ENCODE measurements around the gene RRAD. TPM values are rescaled to one million over a fixed set of nuclear protein-coding genes. Genes with fewer than 3 reads are reported as not detected.
A peak's percentile ranks its signal among the peaks of the same experiment; 100 is the strongest.

RRAD gene
- polyA plus RNA-seq, 2 donors: 93.6 to 125 TPM

DNA sequence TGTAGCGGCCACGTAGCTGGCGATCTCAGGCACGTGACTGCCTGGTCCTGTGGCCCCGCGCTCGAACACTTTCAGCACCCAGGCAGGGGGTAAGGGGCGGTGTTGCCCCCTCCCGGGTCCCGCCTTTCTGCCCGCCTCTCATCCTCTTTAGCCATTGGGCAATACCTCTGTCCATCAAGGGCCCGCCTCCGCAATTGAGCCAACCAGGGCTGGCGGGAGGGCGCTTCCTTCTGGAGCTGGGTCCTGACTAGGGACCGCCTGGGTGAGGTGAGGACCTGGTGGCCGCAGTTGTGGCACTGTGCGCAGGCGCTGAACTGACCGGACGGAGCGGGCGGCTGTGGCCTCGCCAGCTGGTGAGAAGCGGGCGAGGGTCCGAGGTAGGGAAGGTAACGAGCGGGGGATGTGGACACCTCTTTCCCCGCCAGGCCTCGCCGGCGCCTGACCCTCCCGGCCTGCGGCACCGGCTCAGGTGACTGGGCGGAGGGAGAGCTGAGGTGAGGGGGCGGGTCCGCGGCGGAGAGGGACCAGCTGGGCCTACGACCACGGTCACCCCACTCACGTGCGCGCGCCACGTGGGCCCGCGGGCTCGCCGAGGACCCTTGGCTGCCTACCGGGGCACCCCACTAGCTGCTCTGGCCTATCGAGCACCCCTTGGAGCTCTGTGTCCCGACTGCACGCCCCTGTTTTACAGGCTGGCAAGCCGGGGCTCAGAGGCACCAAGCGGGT is 44.9 kb downstream of the RRAD start, which contains the start of gene PDP2:
Gene PDP2, plus strand, starts transcription at position 228 of the 726 bp plus-strand sequence. CDS start 3,770 bp downstream, outside the sequence.
- Histone ChIP-seq H3K4me3 (ENCODE audit: low read depth in 1 of 2, low read length in 2 of 2) (peak within 1 kb of the TSS; percentile 77 to 86), H3K9me3 (ENCODE audit: control insufficient read depth in 2 of 2, insufficient read depth in 1 of 2, low read depth in 1 of 2, low read length in 1 of 2) (no peaks in the 10 kb centered on the region), H3K27ac (ENCODE audit: low read depth in 2 of 2, low read length in 1 of 2) (peak within 1 kb of the TSS in 1 of 2 donors; percentile 34), H3K27me3 (ENCODE audit: control insufficient read depth in 1 of 2, insufficient read depth in 2 of 2, low read length in 2 of 2) (no peaks in the 10 kb centered on the region), H3K36me3 (ENCODE audit: control insufficient read depth in 2 of 2, insufficient read depth in 2 of 2, low read length in 1 of 2) (peaks cover 9 to 13% of the 10 kb centered on the region in 2 donors), H3K4me1 (ENCODE audit: control insufficient read depth in 2 of 2, insufficient read depth in 2 of 2, low read length in 1 of 2) (peaks cover 0 to 3% of the 10 kb centered on the region in 2 donors)
- 0% methylated on average over 54 to 58 of the region's 58 CpGs for WGBS, 2 donors

DNA sequence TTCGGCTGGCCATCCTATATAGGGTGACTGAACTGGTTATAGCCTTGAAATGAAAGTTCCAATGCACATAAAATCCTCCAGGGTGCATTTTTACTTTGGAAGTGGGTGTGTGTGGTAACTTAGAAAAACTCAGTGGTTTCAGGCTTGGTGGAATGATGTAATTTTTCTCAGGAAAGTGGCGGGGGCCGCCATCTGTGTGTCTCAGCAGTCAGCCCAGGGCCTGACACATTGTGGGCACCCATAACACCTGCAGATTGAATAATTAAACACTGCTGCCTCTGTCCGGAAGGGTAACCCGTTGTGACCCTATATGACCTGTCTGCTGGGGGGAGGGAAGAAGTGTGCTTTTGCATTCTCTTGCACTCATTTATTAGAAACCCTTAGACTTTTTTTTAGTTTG is 47.3 kb downstream of the RRAD start:
- H3K4me3 ChIP-seq (ENCODE audit: low read depth in 1 of 2, low read length in 2 of 2): no peak overlapping the region
- WGBS, 2 donors: 42 to 59% methylated on average over 5 of the region's 5 CpGs
- H3K27ac ChIP-seq (ENCODE audit: low read depth in 2 of 2, low read length in 1 of 2): no peak overlapping the region
- no peaks in the 10 kb centered on the region for H3K27me3 ChIP-seq (ENCODE audit: control insufficient read depth in 1 of 2, insufficient read depth in 2 of 2, low read length in 2 of 2)
- H3K9me3 ChIP-seq (ENCODE audit: control insufficient read depth in 2 of 2, insufficient read depth in 1 of 2, low read depth in 1 of 2, low read length in 1 of 2): no peaks in the 10 kb centered on the region
- peaks cover 0 to 3% of the 10 kb centered on the region in 2 donors for H3K4me1 ChIP-seq (ENCODE audit: control insufficient read depth in 2 of 2, insufficient read depth in 2 of 2, low read length in 1 of 2)
- no peaks in the 10 kb centered on the region for H3K36me3 ChIP-seq (ENCODE audit: control insufficient read depth in 2 of 2, insufficient read depth in 2 of 2, low read length in 1 of 2)

DNA sequence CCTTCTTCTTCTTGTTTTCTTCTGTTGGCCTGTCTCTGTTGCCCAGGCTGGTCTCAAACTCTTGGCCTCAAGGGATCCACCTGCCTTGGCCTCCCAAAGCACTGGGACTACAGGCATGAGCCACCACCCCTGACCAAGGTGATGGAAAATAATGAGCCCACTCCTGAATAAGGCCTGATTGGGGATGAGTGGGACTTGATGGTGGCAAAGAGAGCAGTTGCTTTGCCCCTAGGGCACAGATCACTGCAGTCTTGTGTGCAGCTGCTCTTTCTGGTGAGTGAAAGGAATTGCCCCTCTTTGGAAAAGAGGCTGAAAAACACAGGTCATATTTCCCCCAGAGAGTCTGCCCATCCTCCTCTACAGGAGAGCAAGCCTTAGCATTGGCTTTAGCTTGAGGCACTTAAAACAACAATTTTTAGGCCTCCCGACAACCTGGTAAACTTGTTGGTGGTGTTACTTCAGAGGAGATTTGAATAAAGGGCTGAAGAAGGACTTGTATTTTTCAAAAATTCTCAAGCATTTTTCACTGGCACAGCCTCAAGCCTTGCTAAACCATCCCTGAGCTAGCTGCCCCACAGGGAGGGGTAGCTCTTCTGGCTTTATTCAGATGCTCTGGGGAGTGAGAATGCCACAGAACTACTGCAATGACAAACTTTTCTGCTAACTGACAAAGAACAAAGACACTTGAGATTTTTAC is 51.1 kb downstream of the RRAD start:
- H3K27ac ChIP-seq (ENCODE audit: low read depth in 2 of 2, low read length in 1 of 2): peak overlapping the region in 1 of 2 donors; percentile 36
- H3K9me3 ChIP-seq (ENCODE audit: control insufficient read depth in 2 of 2, insufficient read depth in 1 of 2, low read depth in 1 of 2, low read length in 1 of 2): no peaks in the 10 kb centered on the region
- no peak overlapping the region for H3K4me3 ChIP-seq (ENCODE audit: low read depth in 1 of 2, low read length in 2 of 2)
- H3K4me1 ChIP-seq (ENCODE audit: control insufficient read depth in 2 of 2, insufficient read depth in 2 of 2, low read length in 1 of 2): peaks cover 0 to 3% of the 10 kb centered on the region in 2 donors
- 49 to 50% methylated on average over 1 of the region's 1 CpG for WGBS, 2 donors
- no peaks in the 10 kb centered on the region for H3K36me3 ChIP-seq (ENCODE audit: control insufficient read depth in 2 of 2, insufficient read depth in 2 of 2, low read length in 1 of 2)
- no peaks in the 10 kb centered on the region for H3K27me3 ChIP-seq (ENCODE audit: control insufficient read depth in 1 of 2, insufficient read depth in 2 of 2, low read length in 2 of 2)

DNA sequence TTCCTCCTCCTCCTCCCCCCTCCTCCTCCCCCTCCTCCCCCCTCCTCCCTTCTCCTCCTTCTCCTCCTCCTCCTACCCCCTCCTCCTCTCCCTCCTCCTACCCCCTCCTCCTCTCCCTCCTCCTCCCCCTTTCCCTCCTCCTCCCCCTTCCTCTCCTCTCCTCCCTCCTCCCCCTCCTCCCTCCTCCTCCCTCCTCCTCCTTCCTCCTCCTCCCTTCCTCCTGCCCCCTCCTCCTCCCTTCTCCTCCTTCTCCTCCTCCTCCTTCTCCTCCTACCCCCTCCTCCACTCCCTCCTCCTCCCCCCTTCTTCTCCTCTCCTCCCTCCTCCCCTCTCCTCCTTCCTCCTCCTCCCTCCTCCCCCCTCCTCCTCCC is 51.7 kb downstream of the RRAD start:
- Histone ChIP-seq H3K27ac (ENCODE audit: low read depth in 2 of 2, low read length in 1 of 2) (peak overlapping the region in 1 of 2 donors; percentile 73), H3K36me3 (ENCODE audit: control insufficient read depth in 2 of 2, insufficient read depth in 2 of 2, low read length in 1 of 2) (no peaks in the 10 kb centered on the region), H3K27me3 (ENCODE audit: control insufficient read depth in 1 of 2, insufficient read depth in 2 of 2, low read length in 2 of 2) (no peaks in the 10 kb centered on the region), H3K9me3 (ENCODE audit: control insufficient read depth in 2 of 2, insufficient read depth in 1 of 2, low read depth in 1 of 2, low read length in 1 of 2) (no peaks in the 10 kb centered on the region), H3K4me1 (ENCODE audit: control insufficient read depth in 2 of 2, insufficient read depth in 2 of 2, low read length in 1 of 2) (peaks cover 0 to 3% of the 10 kb centered on the region in 2 donors), H3K4me3 (ENCODE audit: low read depth in 1 of 2, low read length in 2 of 2) (no peak overlapping the region)

DNA sequence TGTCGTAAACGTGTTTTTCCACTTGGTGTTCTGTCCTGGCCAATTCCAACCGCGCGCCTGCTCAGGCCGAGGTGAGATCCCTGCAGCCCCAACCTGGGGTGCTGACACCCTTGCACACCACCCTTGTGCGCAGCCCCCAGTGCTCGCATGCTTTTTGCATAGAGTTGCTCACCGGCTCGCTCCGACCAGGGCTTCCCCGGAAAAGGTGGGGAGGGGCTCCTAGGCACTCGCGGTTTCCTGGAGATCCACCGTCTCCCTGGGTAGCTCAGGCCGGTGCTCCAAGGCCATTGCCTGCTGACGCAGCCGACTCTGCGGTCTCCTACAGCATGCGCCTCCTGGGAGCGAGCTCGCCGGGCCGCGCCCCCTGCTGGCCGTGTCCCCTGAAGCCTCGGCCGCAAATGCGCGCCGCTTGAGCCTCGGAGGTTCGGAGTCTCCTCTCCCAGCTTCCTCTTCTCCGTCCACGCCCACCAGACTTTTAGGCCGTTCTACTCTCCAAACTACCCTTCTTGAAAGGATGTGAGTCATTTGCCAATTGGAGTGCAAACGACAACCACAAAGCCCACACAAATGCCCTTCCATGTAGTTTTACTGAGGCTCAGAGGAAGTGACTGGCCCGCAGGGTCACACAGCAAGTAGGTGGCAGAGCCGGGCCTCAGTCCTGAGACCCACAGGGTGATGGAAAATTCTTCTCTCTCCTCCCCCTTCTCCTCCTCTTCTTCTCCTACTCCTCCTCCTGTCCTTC is 52.2 kb downstream of the RRAD start:
- H3K4me1 ChIP-seq (ENCODE audit: control insufficient read depth in 2 of 2, insufficient read depth in 2 of 2, low read length in 1 of 2): peaks cover 0 to 3% of the 10 kb centered on the region in 2 donors
- peak overlapping the region; percentile 29 to 41 for H3K4me3 ChIP-seq (ENCODE audit: low read depth in 1 of 2, low read length in 2 of 2)
- no peaks in the 10 kb centered on the region for H3K27me3 ChIP-seq (ENCODE audit: control insufficient read depth in 1 of 2, insufficient read depth in 2 of 2, low read length in 2 of 2)
- no peaks in the 10 kb centered on the region for H3K36me3 ChIP-seq (ENCODE audit: control insufficient read depth in 2 of 2, insufficient read depth in 2 of 2, low read length in 1 of 2)
- H3K9me3 ChIP-seq (ENCODE audit: control insufficient read depth in 2 of 2, insufficient read depth in 1 of 2, low read depth in 1 of 2, low read length in 1 of 2): no peaks in the 10 kb centered on the region
- peak overlapping the region in 1 of 2 donors; percentile 73 for H3K27ac ChIP-seq (ENCODE audit: low read depth in 2 of 2, low read length in 1 of 2)
- WGBS, 2 donors: 3% methylated on average over 37 to 39 of the region's 39 CpGs

DNA sequence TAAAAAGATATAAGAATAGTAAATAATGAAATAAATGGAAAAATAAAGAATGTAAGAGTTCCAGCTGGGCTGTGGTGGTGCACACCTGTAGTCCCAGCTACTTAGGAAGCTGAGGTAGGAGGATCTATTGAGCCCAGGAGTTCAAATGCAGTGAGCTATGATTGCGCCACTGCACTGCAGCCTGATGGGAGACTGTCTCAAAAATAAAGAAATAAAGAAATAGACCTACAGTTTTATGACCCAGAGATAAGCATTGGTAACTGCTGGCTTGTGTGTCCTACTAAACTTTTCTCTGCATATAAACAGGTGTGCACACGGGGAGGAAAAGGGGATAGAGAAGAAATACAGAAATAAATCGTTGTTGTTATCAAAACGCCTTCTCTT is 52.8 kb downstream of the RRAD start:
- Histone ChIP-seq H3K27me3 (ENCODE audit: control insufficient read depth in 1 of 2, insufficient read depth in 2 of 2, low read length in 2 of 2) (no peaks in the 10 kb centered on the region), H3K4me1 (ENCODE audit: control insufficient read depth in 2 of 2, insufficient read depth in 2 of 2, low read length in 1 of 2) (peaks cover 0 to 3% of the 10 kb centered on the region in 2 donors), H3K9me3 (ENCODE audit: control insufficient read depth in 2 of 2, insufficient read depth in 1 of 2, low read depth in 1 of 2, low read length in 1 of 2) (no peaks in the 10 kb centered on the region), H3K27ac (ENCODE audit: low read depth in 2 of 2, low read length in 1 of 2) (no peak overlapping the region), H3K36me3 (ENCODE audit: control insufficient read depth in 2 of 2, insufficient read depth in 2 of 2, low read length in 1 of 2) (no peaks in the 10 kb centered on the region), H3K4me3 (ENCODE audit: low read depth in 1 of 2, low read length in 2 of 2) (peak overlapping the region in 1 of 2 donors; percentile 29)
- 41 to 54% methylated on average over 4 of the region's 4 CpGs for WGBS, 2 donors

DNA sequence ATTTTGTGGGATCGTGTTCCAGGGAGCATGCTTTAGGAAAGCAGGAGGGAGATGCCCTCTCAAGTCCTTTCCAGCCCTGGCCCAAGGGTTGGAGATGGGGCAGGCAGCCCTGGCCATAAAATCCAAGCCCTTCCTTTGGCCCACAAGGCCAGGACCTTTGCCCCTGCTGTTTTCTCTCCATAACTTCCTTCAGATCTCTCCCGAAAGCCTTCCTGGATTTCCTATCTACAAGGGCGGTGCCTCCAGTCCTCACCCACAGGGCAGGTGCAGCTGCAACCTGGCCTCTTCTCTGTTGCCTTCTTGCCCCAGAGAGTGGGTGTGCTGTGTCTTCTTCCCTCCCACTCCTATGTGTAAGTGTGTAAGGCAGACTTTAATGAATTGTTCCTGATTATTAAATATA is 53.5 kb downstream of the RRAD start:
- Histone ChIP-seq H3K36me3 (ENCODE audit: control insufficient read depth in 2 of 2, insufficient read depth in 2 of 2, low read length in 1 of 2) (no peaks in the 10 kb centered on the region), H3K4me3 (ENCODE audit: low read depth in 1 of 2, low read length in 2 of 2) (no peak overlapping the region), H3K27me3 (ENCODE audit: control insufficient read depth in 1 of 2, insufficient read depth in 2 of 2, low read length in 2 of 2) (no peaks in the 10 kb centered on the region), H3K4me1 (ENCODE audit: control insufficient read depth in 2 of 2, insufficient read depth in 2 of 2, low read length in 1 of 2) (peaks cover 0 to 3% of the 10 kb centered on the region in 2 donors), H3K9me3 (ENCODE audit: control insufficient read depth in 2 of 2, insufficient read depth in 1 of 2, low read depth in 1 of 2, low read length in 1 of 2) (no peaks in the 10 kb centered on the region), H3K27ac (ENCODE audit: low read depth in 2 of 2, low read length in 1 of 2) (no peak overlapping the region)
- WGBS, 2 donors: 79 to 89% methylated on average over 3 of the region's 3 CpGs

Other genes with a start within 250 kb of the RRAD start
- 1 to 10 TPM; 5.1 to 7.3 TPM for gene CMTM4, start 228.8 kb downstream of the RRAD start, polyA plus RNA-seq
- gene DYNC1LI2, start 173.9 kb downstream of the RRAD start, polyA plus RNA-seq: 10 to 100 TPM; 34.5 to 41.3 TPM
- gene TERB1, start 124.0 kb downstream of the RRAD start, polyA plus RNA-seq: not detected
- gene NAE1, start 94.6 kb downstream of the RRAD start, polyA plus RNA-seq: 10 to 100 TPM; 22.2 to 32.0 TPM
- gene CA7, start 81.1 kb downstream of the RRAD start, polyA plus RNA-seq: under 1 TPM in 1 of 2 donors, not detected in 1; 0.06 TPM
- gene PDP2, start 45.0 kb downstream of the RRAD start, polyA plus RNA-seq: 1 to 10 TPM; 2.3 to 2.5 TPM
- 1 to 10 TPM; 6.1 to 6.5 TPM for gene CDH16, start 6.7 kb downstream of the RRAD start, polyA plus RNA-seq
- 100 to 1,000 TPM; 139 to 266 TPM for gene CIAO2B, start 8.9 kb upstream of the RRAD start, polyA plus RNA-seq
- gene CES2, start 10.0 kb upstream of the RRAD start, polyA plus RNA-seq: 100 to 1,000 TPM; 120 to 128 TPM
- gene CES3, start 35.7 kb upstream of the RRAD start, polyA plus RNA-seq: 1 to 10 TPM; 1.8 to 4.8 TPM
- 10 to 100 TPM; 10.1 to 17.5 TPM for gene CES4A, start 63.1 kb upstream of the RRAD start, polyA plus RNA-seq
- gene CBFB, start 103.6 kb upstream of the RRAD start, polyA plus RNA-seq: 10 to 100 TPM; 15.3 to 17.0 TPM
- gene PHAF1, start 184.4 kb upstream of the RRAD start, polyA plus RNA-seq: 1 to 10 TPM; 8.8 to 9.9 TPM
- gene B3GNT9, start 225.5 kb upstream of the RRAD start, polyA plus RNA-seq: 1 to 10 TPM; 3.5 to 4.1 TPM
- 10 to 100 TPM; 21.8 to 27.3 TPM for gene TRADD, start 234.4 kb upstream of the RRAD start, polyA plus RNA-seq
- 10 to 100 TPM; 11.2 to 22.6 TPM for gene FBXL8, start 234.4 kb upstream of the RRAD start, polyA plus RNA-seq
- 10 to 100 TPM; 22.9 to 80.4 TPM for gene HSF4, start 239.2 kb upstream of the RRAD start, polyA plus RNA-seq
- gene NOL3, start 245.0 kb upstream of the RRAD start, polyA plus RNA-seq: 10 to 100 TPM; 36.7 to 59.0 TPM